NCI-H1105 (cell line): ENCODE results near the gene AP4M1.
"Not testable (repeated sequence)": the region's sequence is repeated elsewhere in the genome, so short reads cannot be mapped to it uniquely, and the experiment has no call there.

Source experiments
- DNase-seq: peaks from one replicate; lab custom pipeline; 2025; lab: John Stamatoyannopoulos, UW

AP4M1 gene

GRCh38 chr7:100109521-100110163 lies 8.2 kb downstream of the AP4M1 start:
- no peak for DNase-seq

GRCh38 chr7:100111156-100111555 lies 9.7 kb downstream of the AP4M1 start:
- no peak for DNase-seq

- DNase-seq: no peak
Observed at GRCh38 chr7:100111914-100112313, 10.5 kb downstream of the AP4M1 start.

GRCh38 chr7:100115026-100115425 lies 13.6 kb downstream of the AP4M1 start:
- DNase-seq: no peak

GRCh38 chr7:100118388-100119071 lies 17.1 kb downstream of the AP4M1 start:
- no peak for DNase-seq

- peak; percentile 93 for DNase-seq
Observed at GRCh38 chr7:100119072-100119969, 17.9 kb downstream of the AP4M1 start, which contains the start of the genes CNPY4 and TAF6. Gene CNPY4 (plus strand): TSS chr7:100119634. CDS start chr7:100119745, 111 bp downstream. Gene TAF6 (minus strand): TSS chr7:100119358. CDS start chr7:100114209, 5,149 bp downstream.

DNA sequence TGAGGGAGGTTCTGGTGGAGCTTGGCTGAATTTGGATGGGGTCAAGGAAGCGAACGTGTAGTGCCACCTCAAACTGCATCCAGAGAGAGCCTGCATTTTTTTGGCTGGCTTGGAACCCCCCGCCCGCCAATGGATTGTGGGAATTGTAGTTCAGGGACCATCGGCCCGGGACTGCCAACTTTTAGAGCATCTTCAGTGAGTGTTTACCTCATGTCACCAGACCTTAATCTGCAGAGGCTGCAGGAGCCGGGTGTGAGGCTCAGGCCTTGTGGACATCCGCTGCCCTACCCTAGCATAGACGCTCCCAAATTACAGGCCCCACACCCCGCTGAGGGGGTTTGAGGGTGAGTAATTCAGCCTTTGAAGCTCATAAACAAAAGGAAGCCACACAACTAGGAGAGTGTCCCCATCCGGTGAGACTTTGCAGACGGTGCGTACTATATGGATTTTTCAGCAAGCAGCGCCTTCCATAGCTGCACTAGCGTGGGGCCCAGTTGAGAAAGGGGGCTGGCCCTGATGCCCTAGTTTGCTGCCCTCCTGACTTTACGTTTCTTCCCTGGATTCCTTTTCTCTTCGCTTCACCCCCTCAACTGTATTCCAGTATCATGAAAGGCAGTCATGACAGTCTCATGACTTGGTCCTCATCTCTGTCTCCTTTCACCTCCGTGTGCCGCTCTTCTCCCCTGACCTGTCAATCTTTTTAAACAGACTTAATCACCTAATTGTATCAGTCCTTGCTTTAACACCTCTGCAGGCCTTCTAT lies 18.7 kb downstream of the AP4M1 start:
- no peak for DNase-seq

- no peak for DNase-seq
Observed at GRCh38 chr7:100120733-100121036, 19.2 kb downstream of the AP4M1 start.

- peak; percentile 74 for DNase-seq
Observed at GRCh38 chr7:100122067-100122466, 20.6 kb downstream of the AP4M1 start.

GRCh38 chr7:100122568-100122967 lies 21.1 kb downstream of the AP4M1 start:
- no peak for DNase-seq

- DNase-seq: no peak
Observed at GRCh38 chr7:100124301-100125230, 23.1 kb downstream of the AP4M1 start.

DNA sequence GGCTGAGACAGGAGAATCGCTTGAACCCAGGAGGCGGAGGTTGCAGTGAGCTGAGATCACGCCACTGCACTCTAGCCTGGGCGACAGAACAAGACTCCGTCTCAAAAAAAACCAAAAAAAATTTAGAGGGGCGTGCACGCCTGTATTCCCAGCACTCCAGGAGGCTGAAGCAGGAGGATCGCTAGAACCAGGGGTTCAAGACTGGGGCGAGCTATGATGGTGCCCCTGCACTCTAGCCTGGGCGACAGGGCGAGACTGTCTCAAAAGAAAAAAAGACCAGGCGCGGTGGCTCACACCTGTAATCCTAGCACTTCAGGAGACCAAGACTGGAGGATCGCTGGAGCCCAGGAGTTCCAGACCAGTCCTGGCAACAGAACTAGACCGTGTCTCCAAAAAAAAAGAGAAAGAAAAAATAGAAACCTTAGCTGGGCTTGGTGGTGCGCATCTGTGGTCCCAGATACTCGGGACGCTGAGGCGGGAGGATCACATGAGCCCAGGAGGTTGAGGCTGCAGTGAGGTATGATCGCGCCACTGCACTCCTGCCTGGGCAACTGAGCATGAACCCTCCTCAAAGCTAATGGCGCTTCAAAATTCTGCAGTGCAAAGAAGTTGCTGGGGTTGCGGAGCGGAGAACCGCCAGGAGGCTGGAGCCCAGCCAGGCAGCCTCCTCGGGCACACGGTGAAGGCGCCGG lies 24.9 kb downstream of the AP4M1 start:
- no peak for DNase-seq

DNA sequence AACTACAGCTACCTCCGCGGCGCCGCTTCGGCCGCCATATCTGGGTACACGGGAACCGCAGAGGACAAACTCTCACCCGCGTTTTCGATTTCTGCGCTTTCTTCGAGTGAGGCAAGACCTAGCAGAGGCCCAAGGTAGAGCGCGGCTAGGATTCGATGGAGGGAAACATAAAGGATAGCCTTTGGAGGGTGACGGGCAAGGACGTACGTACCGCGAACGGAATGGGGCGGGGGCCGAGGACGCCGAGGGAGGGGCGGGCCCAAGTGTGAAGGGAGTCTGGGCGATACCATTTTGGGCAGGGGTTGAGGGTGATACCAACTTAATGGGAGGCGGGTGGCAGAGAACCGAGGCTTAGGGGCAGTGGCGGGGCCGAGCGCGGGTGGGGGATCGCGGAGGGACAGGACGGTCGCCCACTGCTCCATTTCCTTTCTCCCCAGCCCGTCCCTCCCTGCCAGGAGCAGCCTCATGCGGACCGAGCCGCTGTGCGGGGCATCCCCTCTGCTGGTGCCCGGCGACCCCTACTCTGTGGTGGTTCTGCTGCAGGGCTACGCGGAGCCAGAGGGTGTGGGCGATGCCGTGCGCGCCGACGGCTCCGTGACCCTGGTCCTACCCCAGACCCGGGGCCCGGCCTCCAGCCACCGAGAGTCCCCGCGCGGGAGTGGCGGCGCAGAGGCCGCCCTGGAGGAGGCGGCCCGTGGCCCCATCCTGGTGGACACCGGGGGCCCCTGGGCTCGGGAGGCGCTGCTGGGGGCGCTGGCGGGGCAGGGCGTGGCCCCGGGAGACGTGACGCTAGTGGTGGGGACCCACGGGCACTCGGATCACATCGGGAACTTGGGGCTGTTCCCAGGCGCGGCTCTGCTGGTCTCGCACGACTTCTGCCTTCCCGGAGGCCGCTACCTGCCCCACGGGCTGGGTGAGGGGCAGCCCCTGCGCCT lies 25.8 kb downstream of the AP4M1 start, which contains the start of gene MBLAC1:
Gene MBLAC1, plus strand, starts transcription at position 37 of the 935 bp plus-strand sequence. Its CDS starts 429 bp downstream, at position 466.
- DNase-seq: peak; percentile 95

GRCh38 chr7:100127866-100128636 lies 26.6 kb downstream of the AP4M1 start:
- no peak for DNase-seq

- DNase-seq: no peak
Observed at GRCh38 chr7:100128637-100128963, 27.2 kb downstream of the AP4M1 start.

GRCh38 chr7:100130220-100130607 lies 28.8 kb downstream of the AP4M1 start:
- not testable (repeated sequence) for DNase-seq

GRCh38 chr7:100130608-100131453 lies 29.4 kb downstream of the AP4M1 start:
- peak; percentile 70 for DNase-seq
